Neural progenitor cell (in vitro differentiated cells): ENCODE data around the gene ZPBP2. TPM values are rescaled to one million over a fixed set of nuclear protein-coding genes. Genes with fewer than 3 reads are reported as not detected.

Source experiments
- DNase-seq: peaks from one replicate; pipeline ENCODE4 v3.0.0-alpha.2; 2016; ENCODE audit warnings: low spot score
- H2AFZ ChIP-seq: fragments of 200-600 bp; sonication (generic); replicated peaks from 2 replicates; pipeline ENCODE4 v1.6.1; 2016; ENCODE audit warnings: antibody characterized with exemption
- H3F3A ChIP-seq: fragments of 200-600 bp; sonication (generic); 2 replicates; pipeline ENCODE4 v1.6.1; 2016; ENCODE audit warnings: antibody characterized with exemption, low read depth
- H3K27ac ChIP-seq: fragments of 200-600 bp; sonication (generic); 2 replicates; pipeline ENCODE4 v1.5.1; 2016; ENCODE audit warnings: mild to moderate bottlenecking
- H3K27me3 ChIP-seq: fragments of 200-600 bp; sonication (generic); 2 replicates; pipeline ENCODE4 v1.6.1; 2016; ENCODE audit warnings: mild to moderate bottlenecking, moderate library complexity
- H3K36me3 ChIP-seq: fragments of 200-600 bp; sonication (generic); 2 replicates; pipeline ENCODE4 v1.5.1; 2016
- H3K4me1 ChIP-seq: fragments of 200-600 bp; sonication (generic); 2 replicates; pipeline ENCODE4 v1.6.1; 2016; ENCODE audit warnings: mixed run types
- H3K4me2 ChIP-seq: fragments of 200-600 bp; sonication (generic); 2 replicates; pipeline ENCODE4 v1.6.1; 2016
- H3K4me3 ChIP-seq: fragments of 200-600 bp; sonication (generic); 2 replicates; pipeline ENCODE4 v1.5.1; 2016
- H3K79me2 ChIP-seq: fragments of 200-600 bp; sonication (generic); 2 replicates; pipeline ENCODE4 v1.6.1; 2016; ENCODE audit warnings: low read depth
- H3K9ac ChIP-seq: fragments of 200-600 bp; sonication (generic); 2 replicates; pipeline ENCODE4 v1.6.1; 2016
- H3K9me3 ChIP-seq: fragments of 200-600 bp; sonication (generic); 2 replicates; pipeline ENCODE4 v1.5.1; 2016; ENCODE audit warnings: low read depth
- H4K20me1 ChIP-seq: fragments of 200-600 bp; sonication (generic); 2 replicates; pipeline ENCODE4 v1.6.1; 2016; ENCODE audit warnings: low read depth
- H3K27ac Mint-ChIP-seq: 3 replicates; pipeline ENCODE4 v1.8.0; 2021; ENCODE audit warnings: mixed read lengths
- H3K27me3 Mint-ChIP-seq: 2 replicates; pipeline ENCODE4 v1.8.0; 2022; ENCODE audit warnings: low read depth, mild to moderate bottlenecking, inconsistent platforms, moderate library complexity, mixed read lengths; ENCODE audit not compliant: insufficient read depth
- H3K36me3 Mint-ChIP-seq: 3 replicates; pipeline ENCODE4 v1.8.0; 2021; ENCODE audit warnings: mixed read lengths
- H3K4me1 Mint-ChIP-seq: 3 replicates; pipeline ENCODE4 v1.8.0; 2021; ENCODE audit warnings: mixed read lengths
- H3K4me3 Mint-ChIP-seq: 3 replicates; pipeline ENCODE4 v1.8.0; 2021; ENCODE audit warnings: mild to moderate bottlenecking, moderate library complexity, mixed read lengths
- H3K9me3 Mint-ChIP-seq: 3 replicates; pipeline ENCODE4 v1.8.0; 2020; ENCODE audit warnings: mixed read lengths
- EZH2 ChIP-seq: fragments of 200-600 bp; sonication (generic); IDR thresholded peaks from 2 replicates; pipeline ENCODE4 v1.6.1; 2017; ENCODE audit warnings: antibody characterized with exemption, mild to moderate bottlenecking, moderate library complexity
- EZH2phosphoT487 ChIP-seq: fragments of 200-600 bp; sonication (generic); IDR thresholded peaks from 2 replicates; pipeline ENCODE4 v1.6.1; 2017; ENCODE audit warnings: antibody characterized with exemption
- total RNA-seq: library from RNA; depleted of rRNA; stranded (reverse); fragments of >200 nt; gene quantifications from 2 replicates; pipeline ENCODE4 v1.2.3, GENCODE V29; 2015; ENCODE audit warnings: low replicate concordance
- TF ChIP-seq, protein P1 (sequence below): fragments of 200-600 bp; sonication (generic); IDR thresholded peaks from 2 replicates; pipeline ENCODE4 v1.5.1; 2017; ENCODE audit warnings: antibody characterized with exemption, mild to moderate bottlenecking

The ZPBP2 gene
- total RNA-seq, 1 donor from 2014 or later, result not detected

DNA sequence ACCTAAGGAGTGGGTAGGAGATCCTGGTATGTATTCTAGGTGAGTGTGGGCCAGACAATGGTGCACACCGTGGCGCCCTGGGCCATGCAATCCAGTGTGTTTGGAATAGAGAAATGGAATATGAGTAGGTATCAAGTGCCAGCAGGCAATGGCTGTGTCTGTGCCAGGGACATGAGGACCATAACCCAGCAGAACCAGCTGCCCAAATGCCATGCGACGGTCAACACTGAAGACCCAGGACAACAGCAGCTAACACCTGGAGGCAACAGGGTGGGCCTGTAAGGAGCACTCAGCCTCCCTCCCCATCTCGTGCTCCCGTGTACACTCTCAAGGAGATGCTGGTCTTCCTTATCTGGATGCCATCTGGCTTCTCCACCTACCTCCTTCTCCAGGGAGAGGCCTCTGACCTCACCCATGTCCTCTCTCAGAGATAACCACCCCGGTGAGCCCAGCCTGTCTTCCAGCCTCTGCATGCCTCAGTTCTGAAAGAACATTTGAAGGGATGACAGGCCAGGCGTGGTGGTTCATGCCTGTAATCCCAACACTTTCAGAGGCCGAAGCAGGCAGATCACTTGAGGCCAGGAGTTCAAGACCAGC, 51.2 kb downstream of the ZPBP2 start:
- peaks cover 2% of the 10 kb centered on the region for H3K4me1 ChIP-seq
- no peaks in the 10 kb centered on the region for H3K36me3 ChIP-seq
- H3K27ac ChIP-seq, result no peak overlapping the region
- TF ChIP-seq, protein P1, sequence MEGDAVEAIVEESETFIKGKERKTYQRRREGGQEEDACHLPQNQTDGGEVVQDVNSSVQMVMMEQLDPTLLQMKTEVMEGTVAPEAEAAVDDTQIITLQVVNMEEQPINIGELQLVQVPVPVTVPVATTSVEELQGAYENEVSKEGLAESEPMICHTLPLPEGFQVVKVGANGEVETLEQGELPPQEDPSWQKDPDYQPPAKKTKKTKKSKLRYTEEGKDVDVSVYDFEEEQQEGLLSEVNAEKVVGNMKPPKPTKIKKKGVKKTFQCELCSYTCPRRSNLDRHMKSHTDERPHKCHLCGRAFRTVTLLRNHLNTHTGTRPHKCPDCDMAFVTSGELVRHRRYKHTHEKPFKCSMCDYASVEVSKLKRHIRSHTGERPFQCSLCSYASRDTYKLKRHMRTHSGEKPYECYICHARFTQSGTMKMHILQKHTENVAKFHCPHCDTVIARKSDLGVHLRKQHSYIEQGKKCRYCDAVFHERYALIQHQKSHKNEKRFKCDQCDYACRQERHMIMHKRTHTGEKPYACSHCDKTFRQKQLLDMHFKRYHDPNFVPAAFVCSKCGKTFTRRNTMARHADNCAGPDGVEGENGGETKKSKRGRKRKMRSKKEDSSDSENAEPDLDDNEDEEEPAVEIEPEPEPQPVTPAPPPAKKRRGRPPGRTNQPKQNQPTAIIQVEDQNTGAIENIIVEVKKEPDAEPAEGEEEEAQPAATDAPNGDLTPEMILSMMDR, result no peak
- no peak for TF ChIP-seq EZH2
- TF ChIP-seq EZH2phosphoT487, result no peak
- peaks cover 1% of the 10 kb centered on the region for H3K4me1 Mint-ChIP-seq
- H4K20me1 ChIP-seq, result peaks cover 2% of the 10 kb centered on the region
- no peaks in the 10 kb centered on the region for H3K9me3 Mint-ChIP-seq
- H3K9me3 ChIP-seq, result no peaks in the 10 kb centered on the region
- H3K27me3 Mint-ChIP-seq, result no peaks in the 10 kb centered on the region
- no peaks in the 10 kb centered on the region for H3F3A ChIP-seq
- H3K36me3 Mint-ChIP-seq, result peaks cover 15% of the 10 kb centered on the region
- H2AFZ ChIP-seq, result no peak overlapping the region
- no peaks in the 10 kb centered on the region for H3K27me3 ChIP-seq
- H3K27ac Mint-ChIP-seq, result no peak overlapping the region
- H3K4me3 ChIP-seq, result no peak overlapping the region
- no peak overlapping the region for H3K9ac ChIP-seq
- H3K4me3 Mint-ChIP-seq, result no peak overlapping the region
- DNase-seq, result no peak
- no peaks in the 10 kb centered on the region for H3K79me2 ChIP-seq
- H3K4me2 ChIP-seq, result no peak overlapping the region

DNA sequence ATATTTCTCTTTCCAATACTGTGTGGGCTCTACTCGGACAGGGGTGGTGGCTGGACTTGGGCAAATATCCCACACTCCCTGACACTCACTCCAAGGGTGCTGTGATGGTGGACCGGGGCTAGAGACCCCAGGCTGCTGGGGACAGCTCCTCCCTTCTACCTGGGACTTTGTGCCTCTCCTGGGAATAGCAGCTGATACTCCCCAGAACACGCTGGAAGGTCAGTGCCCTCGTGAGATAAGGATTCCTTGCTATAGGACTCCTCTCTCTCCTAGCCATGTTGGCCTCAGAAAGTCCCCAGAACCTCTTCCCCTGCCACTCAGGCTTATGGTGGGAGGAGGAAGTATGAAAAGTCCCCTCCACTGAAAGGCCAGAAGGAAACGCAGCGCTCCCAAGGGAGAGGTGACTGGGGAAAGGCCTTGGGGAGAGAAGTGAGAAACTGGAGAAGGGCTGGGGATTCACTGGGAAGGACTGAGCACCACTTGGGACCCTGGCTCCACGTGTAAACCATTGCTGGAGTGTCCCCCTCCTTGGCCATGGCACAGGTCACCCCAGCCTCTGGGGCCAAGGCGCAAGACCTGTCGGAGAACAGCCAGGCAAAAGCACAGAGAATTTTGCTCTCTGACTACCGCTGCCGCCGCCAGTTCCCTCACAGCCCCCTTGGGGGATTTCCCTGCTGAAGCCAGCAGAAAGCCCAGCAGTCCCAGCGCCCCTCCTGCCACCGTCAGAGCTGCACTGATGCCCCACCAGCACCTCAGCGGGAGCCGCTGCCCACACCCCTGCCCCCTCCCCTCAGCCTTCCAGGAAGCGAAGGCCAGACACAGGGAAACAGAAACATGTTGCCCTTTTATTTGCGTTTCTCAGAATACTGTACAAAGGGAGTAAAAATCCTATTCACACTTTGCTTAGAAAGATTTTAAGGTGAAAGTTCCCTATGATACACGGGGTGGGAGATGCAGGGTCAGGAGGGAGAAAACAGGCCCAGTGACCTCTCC, 52.5 kb downstream of the ZPBP2 start:
- DNase-seq, result no peak
- Mint-ChIP-seq H3K4me1 (peaks cover 9% of the 10 kb centered on the region), H3K36me3 (peaks cover 17% of the 10 kb centered on the region), H3K27ac (no peak overlapping the region), H3K27me3 (no peaks in the 10 kb centered on the region), H3K9me3 (no peaks in the 10 kb centered on the region), H3K4me3 (no peak overlapping the region)
- H3K36me3 ChIP-seq, result no peaks in the 10 kb centered on the region
- H3K4me3 ChIP-seq, result no peak overlapping the region
- H3K4me1 ChIP-seq, result peaks cover 11% of the 10 kb centered on the region
- H3K9ac ChIP-seq, result no peak overlapping the region
- H3K4me2 ChIP-seq, result no peak overlapping the region
- H3K27ac ChIP-seq, result no peak overlapping the region
- no peaks in the 10 kb centered on the region for H3F3A ChIP-seq
- TF ChIP-seq, protein P1, result no peak
- TF ChIP-seq EZH2 (no peak), EZH2phosphoT487 (no peak)
- H4K20me1 ChIP-seq, result peaks cover 16% of the 10 kb centered on the region
- no peaks in the 10 kb centered on the region for H3K9me3 ChIP-seq
- H3K79me2 ChIP-seq, result peaks cover 9% of the 10 kb centered on the region
- no peak overlapping the region for H2AFZ ChIP-seq
- H3K27me3 ChIP-seq, result no peaks in the 10 kb centered on the region

DNA sequence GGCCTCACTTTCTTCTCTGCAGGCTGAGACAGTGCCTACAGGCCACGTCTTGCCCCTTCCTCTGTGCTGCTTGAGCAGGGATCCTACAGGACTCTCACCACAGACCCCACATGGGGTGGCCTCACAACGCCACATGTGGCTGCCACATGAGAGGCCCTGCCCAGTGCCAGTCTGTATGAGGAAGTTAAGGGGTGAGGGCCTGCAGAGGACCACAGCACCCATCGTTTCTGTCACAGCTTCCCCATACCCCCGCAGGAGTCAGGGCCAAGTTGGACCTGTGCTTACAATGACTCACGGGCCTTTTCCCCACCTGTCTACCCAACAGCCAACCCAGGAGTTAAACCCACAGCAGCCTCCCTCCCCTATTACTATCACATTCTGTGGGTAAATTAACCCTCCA, 53.3 kb downstream of the ZPBP2 start:
- H4K20me1 ChIP-seq, result peaks cover 24% of the 10 kb centered on the region
- Mint-ChIP-seq H3K27ac (no peak overlapping the region), H3K4me3 (no peak overlapping the region), H3K9me3 (no peaks in the 10 kb centered on the region), H3K27me3 (no peaks in the 10 kb centered on the region), H3K4me1 (peaks cover 17% of the 10 kb centered on the region), H3K36me3 (peaks cover 17% of the 10 kb centered on the region)
- no peak overlapping the region for H3K9ac ChIP-seq
- H3K4me3 ChIP-seq, result no peak overlapping the region
- peaks cover 19% of the 10 kb centered on the region for H3K4me1 ChIP-seq
- H3K27me3 ChIP-seq, result no peaks in the 10 kb centered on the region
- H3K4me2 ChIP-seq, result no peak overlapping the region
- no peak overlapping the region for H3K27ac ChIP-seq
- TF ChIP-seq EZH2phosphoT487, result no peak
- no peaks in the 10 kb centered on the region for H3K9me3 ChIP-seq
- no peak for DNase-seq
- H3K79me2 ChIP-seq, result peaks cover 17% of the 10 kb centered on the region
- H2AFZ ChIP-seq, result no peak overlapping the region
- H3F3A ChIP-seq, result no peaks in the 10 kb centered on the region
- no peaks in the 10 kb centered on the region for H3K36me3 ChIP-seq

DNA sequence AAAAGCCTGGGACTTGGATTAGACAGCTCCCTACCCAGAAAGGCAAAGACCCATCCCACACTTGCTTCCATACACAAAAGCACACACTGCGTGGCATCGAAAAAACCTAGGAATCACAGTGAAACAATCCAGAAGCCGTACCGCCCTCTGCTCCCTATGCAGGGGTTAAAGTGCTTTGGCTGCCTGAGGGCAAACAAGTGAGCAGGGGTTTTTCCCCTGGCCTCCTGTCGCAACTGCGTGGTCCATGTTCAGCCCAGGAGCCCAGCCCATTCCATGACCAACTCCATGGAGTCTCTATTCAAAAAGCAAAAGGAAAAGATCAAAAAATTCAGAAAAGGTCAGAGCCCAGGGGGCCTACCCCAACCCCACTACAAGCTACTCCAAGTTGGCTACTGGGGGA, 54.0 kb downstream of the ZPBP2 start:
- Mint-ChIP-seq H3K9me3 (no peaks in the 10 kb centered on the region), H3K4me1 (peaks cover 18% of the 10 kb centered on the region), H3K27me3 (peaks cover 3% of the 10 kb centered on the region), H3K36me3 (peaks cover 14% of the 10 kb centered on the region), H3K4me3 (no peak overlapping the region), H3K27ac (no peak overlapping the region)
- Histone ChIP-seq H3K9ac (no peak overlapping the region), H3K27me3 (no peaks in the 10 kb centered on the region), H3K79me2 (peaks cover 24% of the 10 kb centered on the region), H2AFZ (no peak overlapping the region), H3K36me3 (no peaks in the 10 kb centered on the region), H3F3A (no peaks in the 10 kb centered on the region), H3K4me1 (peaks cover 23% of the 10 kb centered on the region), H3K9me3 (no peaks in the 10 kb centered on the region), H3K4me3 (no peak overlapping the region), H4K20me1 (peaks cover 29% of the 10 kb centered on the region), H3K4me2 (no peak overlapping the region), H3K27ac (no peak overlapping the region)
- DNase-seq, result no peak
- TF ChIP-seq, protein P1, result no peak
- no peak for TF ChIP-seq EZH2
- TF ChIP-seq EZH2phosphoT487, result no peak
